ENCODE data around the gene ARHGEF40.

Gene ARHGEF40

DNA sequence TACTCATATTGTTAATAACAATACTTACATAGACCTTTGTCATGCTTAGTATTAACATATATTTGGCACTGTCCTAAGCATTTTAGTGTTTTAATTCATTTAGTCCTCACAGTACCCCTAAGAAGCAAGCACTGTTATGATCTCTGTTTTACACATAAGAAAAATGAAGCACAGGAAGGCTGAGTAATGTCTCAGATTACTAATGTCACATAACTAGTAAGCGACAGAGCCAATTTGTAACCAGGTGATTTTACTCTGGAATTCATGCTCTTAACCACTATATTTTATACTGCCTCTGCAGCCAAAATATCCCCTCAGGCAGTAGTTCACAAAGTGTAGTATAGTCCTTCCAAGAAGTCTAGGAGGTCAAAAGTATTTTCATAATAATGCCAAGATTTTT is 51.0 kb downstream of the ARHGEF40 start:
- no peak for DNase-seq (ENCODE audit: low read depth)

DNA sequence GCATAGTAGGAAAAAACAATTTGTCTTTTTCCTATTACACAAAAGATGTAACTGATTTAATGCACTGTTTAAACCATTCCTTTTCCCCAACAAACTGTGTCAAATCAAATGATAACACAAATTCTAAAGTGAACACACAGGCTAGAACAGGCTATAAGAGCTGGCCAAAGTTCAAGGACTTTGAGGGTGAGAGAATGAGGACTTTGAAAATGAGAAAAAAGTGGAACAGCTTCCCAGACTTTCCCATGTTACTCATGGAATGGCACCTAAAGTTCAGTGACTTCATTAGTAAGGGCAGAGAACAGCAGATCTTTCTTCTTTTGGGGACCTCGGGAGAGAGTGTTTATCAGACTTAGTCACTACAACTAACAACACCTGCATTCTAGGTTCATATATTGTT is 53.3 kb downstream of the ARHGEF40 start:
- no peak for DNase-seq (ENCODE audit: low read depth)

DNA sequence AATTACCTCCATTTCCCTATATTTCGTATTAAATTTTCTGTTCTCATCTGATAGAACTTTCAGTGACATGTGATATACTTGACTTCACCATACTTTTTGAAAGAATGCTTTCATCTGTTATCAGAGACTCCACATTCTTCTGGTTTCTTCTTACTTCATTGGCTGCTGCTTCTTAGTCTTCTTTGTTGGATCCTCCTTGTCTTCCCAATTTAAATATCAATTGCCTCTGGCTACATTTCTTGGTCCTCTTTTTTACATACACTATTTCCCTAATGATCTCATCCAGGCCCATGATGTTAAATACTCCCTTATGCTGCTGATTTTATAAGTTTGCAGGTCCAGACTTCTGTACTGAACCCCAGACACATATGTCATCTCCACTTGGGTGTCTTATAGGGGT is 63.8 kb downstream of the ARHGEF40 start:
- no peak for DNase-seq (ENCODE audit: low read depth)

DNA sequence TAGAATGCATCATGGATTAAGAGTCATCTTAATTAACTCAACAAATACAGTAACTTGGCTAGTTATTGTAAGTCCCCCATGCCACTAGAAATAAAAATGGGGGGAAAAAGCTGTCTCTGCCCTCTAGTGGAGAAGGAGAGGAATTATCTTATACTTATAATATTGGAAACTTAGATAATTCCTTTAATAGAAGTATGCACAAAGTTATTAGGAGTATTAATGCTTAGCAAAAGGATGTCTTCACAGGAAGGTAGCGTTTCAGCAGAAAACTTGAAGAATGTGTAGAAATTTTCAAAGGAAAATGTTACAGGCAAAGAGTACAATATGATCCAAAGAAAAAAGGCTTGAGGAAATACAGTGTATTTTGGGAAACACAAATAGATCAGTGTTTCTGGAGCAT is 65.9 kb downstream of the ARHGEF40 start:
- no peak for DNase-seq (ENCODE audit: low read depth)
